WTC11 (cell line): ENCODE measurements around the gene VIM. TPM values are rescaled to one million over a fixed set of nuclear protein-coding genes. Genes with fewer than 3 reads are reported as not detected.

Source experiments
- ATAC-seq: fragments of 200-7000 bp; cut with Tn5 transposase; 2 replicates; pipeline ENCODE4 v1.10.0; 2021; ENCODE audit warnings: mild to moderate bottlenecking, moderate library complexity
- CTCF ChIA-PET: fragments of 300-600 bp; sonication (Branson Sonifier 250); formaldehyde crosslinking; loops from one replicate; lab custom pipeline; 2021; ENCODE audit warnings: antibody characterized with exemption; lab: Charles Lee
- POLR2A ChIA-PET: fragments of 350-600 bp; sonication (Branson Sonifier 250); formaldehyde crosslinking; loops from one replicate; lab custom pipeline; 2021; ENCODE audit warnings: antibody characterized with exemption; lab: Charles Lee
- DNase-seq: peaks from one replicate; pipeline ENCODE4 v3.0.0; 2021; ENCODE audit warnings: low spot score
- H3K27ac Mint-ChIP-seq: 2 replicates; pipeline ENCODE4 v1.8.0; 2021; ENCODE audit warnings: mixed read lengths
- H3K27me3 Mint-ChIP-seq: 2 replicates; pipeline ENCODE4 v1.8.0; 2021; ENCODE audit warnings: low read depth, mild to moderate bottlenecking, moderate library complexity, mixed read lengths
- H3K36me3 Mint-ChIP-seq: 2 replicates; pipeline ENCODE4 v1.8.0; 2021; ENCODE audit warnings: mixed read lengths
- H3K4me1 Mint-ChIP-seq: 2 replicates; pipeline ENCODE4 v1.8.0; 2022; ENCODE audit warnings: mixed read lengths
- H3K4me3 Mint-ChIP-seq: 2 replicates; pipeline ENCODE4 v1.8.0; 2021; ENCODE audit warnings: mild to moderate bottlenecking, moderate library complexity, mixed read lengths
- H3K9me3 Mint-ChIP-seq: 2 replicates; pipeline ENCODE4 v1.8.0; 2021; ENCODE audit warnings: mixed read lengths
- ATF2 ChIP-seq: sonication (generic); formaldehyde crosslinking; IDR thresholded peaks from 2 replicates; pipeline ENCODE4 v1.8.1; 2022; ENCODE audit warnings: low read depth, missing genetic modification reagents, borderline replicate concordance
- CTCF ChIP-seq: fragments of 200-600 bp; IDR thresholded peaks from 2 replicates; pipeline ENCODE4 v1.8.0; 2022; ENCODE audit warnings: antibody characterized with exemption
- E2F1 ChIP-seq: sonication (generic); formaldehyde crosslinking; IDR thresholded peaks from 2 replicates; pipeline ENCODE4 v1.8.0; 2022; ENCODE audit warnings: mild to moderate bottlenecking, missing genetic modification reagents
- E2F5 ChIP-seq: sonication (generic); formaldehyde crosslinking; IDR thresholded peaks from 2 replicates; pipeline ENCODE4 v1.8.1; 2022; ENCODE audit warnings: mild to moderate bottlenecking, moderate library complexity, missing genetic modification reagents
- FOXP4 ChIP-seq: sonication (generic); formaldehyde crosslinking; IDR thresholded peaks from 2 replicates; pipeline ENCODE4 v1.8.0; 2022; ENCODE audit warnings: mild to moderate bottlenecking, missing genetic modification reagents
- GRHL2 ChIP-seq: fragments of 250-450 bp; sonication (Bioruptor Pico); IDR thresholded peaks from 2 replicates; pipeline ENCODE4 v1.8.0; 2022; ENCODE audit warnings: mild to moderate bottlenecking, moderate library complexity; ENCODE audit not compliant: insufficient replicate concordance, severe bottlenecking
- IRF1 ChIP-seq: sonication (generic); formaldehyde crosslinking; IDR thresholded peaks from 2 replicates; pipeline ENCODE4 v1.8.0; 2023; ENCODE audit warnings: missing genetic modification reagents
- SP1 ChIP-seq: sonication (generic); formaldehyde crosslinking; conservative IDR thresholded peaks from 2 replicates; pipeline ENCODE4 v1.8.1; 2022; ENCODE audit warnings: missing genetic modification reagents
- USF1 ChIP-seq: sonication (generic); formaldehyde crosslinking; IDR thresholded peaks from 2 replicates; pipeline ENCODE4 v1.8.0; 2022; ENCODE audit warnings: mild to moderate bottlenecking, missing genetic modification reagents
- ZBTB43 ChIP-seq: sonication (generic); formaldehyde crosslinking; IDR thresholded peaks from 2 replicates; pipeline ENCODE4 v1.8.1; 2023; ENCODE audit warnings: mild to moderate bottlenecking, missing genetic modification reagents
- ZMAT4 ChIP-seq: fragments of 250-450 bp; sonication (Bioruptor Pico); IDR thresholded peaks from 2 replicates; pipeline ENCODE4 v1.9.0; 2021; ENCODE audit warnings: mild to moderate bottlenecking
- ZNF219 ChIP-seq: sonication (generic); formaldehyde crosslinking; IDR thresholded peaks from 2 replicates; pipeline ENCODE4 v1.8.0; 2023; ENCODE audit warnings: missing genetic modification reagents, mild to moderate bottlenecking, borderline replicate concordance
- ZNF396 ChIP-seq: fragments of 250-450 bp; sonication (Bioruptor Pico); IDR thresholded peaks from 2 replicates; pipeline ENCODE4 v1.8.0; 2021; ENCODE audit warnings: mild to moderate bottlenecking, moderate library complexity, borderline replicate concordance
- total RNA-seq: library from RNA; stranded (reverse); gene quantifications from 3 replicates; pipeline ENCODE4 v1.2.3, GENCODE V29; 2021

The VIM gene
- total RNA-seq, 1 experiment from 2014 or later: 74.1 TPM

- Mint-ChIP-seq H3K27me3 (no peaks in the 10 kb centered on the region), H3K27ac (no peak overlapping the region), H3K36me3 (peaks cover 4% of the 10 kb centered on the region), H3K4me1 (peaks cover 6% of the 10 kb centered on the region), H3K4me3 (no peak overlapping the region), H3K9me3 (peaks cover 25% of the 10 kb centered on the region)
- TF ChIP-seq E2F1 (CRISPR knock-in tag): no peak
- TF ChIP-seq E2F5 (CRISPR knock-in tag): no peak
- no peak for TF ChIP-seq USF1 (CRISPR knock-in tag)
- TF ChIP-seq ZBTB43 (CRISPR knock-in tag): no peak
- no peak for TF ChIP-seq ZNF219 (CRISPR knock-in tag)
- TF ChIP-seq ZMAT4 (CRISPR knock-in tag): no peak
- TF ChIP-seq GRHL2 (CRISPR knock-in tag): no peak
- TF ChIP-seq FOXP4 (CRISPR knock-in tag): no peak
- TF ChIP-seq SP1 (CRISPR knock-in tag): no peak
- TF ChIP-seq ATF2 (CRISPR knock-in tag): no peak
- TF ChIP-seq CTCF: no peak
- TF ChIP-seq ZNF396 (CRISPR knock-in tag): no peak
- no peak for TF ChIP-seq IRF1 (CRISPR knock-in tag)
- no peak for DNase-seq
- POLR2A ChIA-PET: interaction anchor here (0.6 to 1.1 kb wide), 2 partner anchors 10 to 1920 kb away, joined by 3 to 5 read pairs; no protein-coding TSS in a partner anchor
- no peak for ATAC-seq
- CTCF ChIA-PET: interaction anchor here (0.7 to 1.3 kb wide), 3 partner anchors 26 to 476 kb away, joined by 3 to 4 read pairs (median 4); no protein-coding TSS in a partner anchor
Measured at GRCh38 chr10:17256627-17257026, 28.6 kb downstream of the VIM start.
